A549 (cell line): Measurements from ENCODE around the gene MAMDC4. TPM values are rescaled to one million over a fixed set of nuclear protein-coding genes. Genes with fewer than 3 reads are reported as not detected.

Experiments used
- ATAC-seq, 2 experiments: fragments of 200-7000 bp in 1 of 2; fragments of >200 bp in 1 of 2; cut with Nextera tagmentation in 1 of 2; cut with Tn5 transposase in 1 of 2; 3 replicates each; pipeline versions ENCODE4 v1.8.0 to v1.9.1; 2018 to 2020; ENCODE audit warnings: mild to moderate bottlenecking in 1 of 2, moderate library complexity in 1 of 2
- CTCF ChIA-PET: fragments of 300-600 bp; sonication (Branson Sonifier 250); formaldehyde crosslinking; extraction: SDS; loops from one replicate; lab custom pipeline; 2021; ENCODE audit warnings: antibody characterized with exemption, inconsistent platforms; lab: Yijun Ruan, JAX
- POLR2A ChIA-PET: fragments of 350-600 bp; formaldehyde crosslinking; extraction: SDS; loops from one replicate; lab custom pipeline; 2021; ENCODE audit warnings: antibody characterized with exemption, inconsistent platforms; lab: Yijun Ruan, JAX
- DNase-seq, 2 experiments: peaks; one replicate each; pipeline versions ENCODE4 v3.0.0 to v3.0.0-alpha.2; 2011 to 2016; ENCODE audit warnings: low read depth in 1 of 2, low spot score in 1 of 2
- FAIRE-seq: peaks from 2 replicates; lab custom pipeline; 2011; peaks lifted over from hg19 to GRCh38; lab: Jason Lieb, UNC
- H3K27ac ChIP-seq, 2 experiments: fragments of >200 bp; sonication (Bioruptor Twin); formaldehyde crosslinking; 3 replicates each; pipeline ENCODE4 v1.5.1; 2016 to 2017
- H3K4me1 ChIP-seq: fragments of >200 bp; sonication (Bioruptor Twin); formaldehyde crosslinking; 3 replicates; pipeline ENCODE4 v1.6.1; 2016
- H3K4me2 ChIP-seq: fragments of >200 bp; sonication (Bioruptor Twin); formaldehyde crosslinking; 3 replicates; pipeline ENCODE4 v1.6.1; 2016
- H3K4me3 ChIP-seq: fragments of >200 bp; sonication (Bioruptor Twin); formaldehyde crosslinking; 3 replicates; pipeline ENCODE4 v1.5.1; 2016
- H3K9me3 ChIP-seq: fragments of >200 bp; sonication (Bioruptor Twin); formaldehyde crosslinking; 3 replicates; pipeline ENCODE4 v1.6.1; 2016
- BCL3 ChIP-seq: fragments of >200 bp; sonication (Bioruptor Twin); formaldehyde crosslinking; IDR thresholded peaks from 3 replicates; pipeline ENCODE4 v1.6.1; 2016
- BHLHE40 ChIP-seq: IDR thresholded peaks from 2 replicates; pipeline ENCODE4 v1.6.1; 2012; ENCODE audit warnings: low read depth, low read length, inconsistent platforms
- CEBPB ChIP-seq, 2 experiments: fragments of >200 bp in 1 of 2; sonication (Bioruptor Twin) in 1 of 2; formaldehyde crosslinking in 1 of 2; IDR thresholded peaks; 2 replicates each; pipeline ENCODE4 v1.6.1; 2012 to 2016
- CTCF ChIP-seq: fragments of >200 bp; sonication (Bioruptor Twin); formaldehyde crosslinking; IDR thresholded peaks from 3 replicates; pipeline ENCODE4 v1.5.1; 2016
- ESRRA ChIP-seq: fragments of 150-350 bp; IDR thresholded peaks from 2 replicates; pipeline ENCODE4 v1.6.1; 2014; ENCODE audit warnings: mild to moderate bottlenecking, low read length, borderline replicate concordance
- FOSL2 ChIP-seq, 2 experiments: fragments of 450-650 bp in 1 of 2; fragments of >200 bp in 1 of 2; sonication (Bioruptor Twin) in 1 of 2; formaldehyde crosslinking; IDR thresholded peaks; 2 replicates each; pipeline versions ENCODE4 v1.5.0 to v1.6.1; 2016 to 2020; ENCODE audit warnings: mild to moderate bottlenecking in 1 of 2, moderate library complexity in 1 of 2
- FOXS1 ChIP-seq: fragments of 250-450 bp; sonication (Bioruptor Pico); IDR thresholded peaks from 2 replicates; pipeline ENCODE4 v1.5.0; 2020; ENCODE audit warnings: mild to moderate bottlenecking, moderate library complexity
- HMGXB4 ChIP-seq: fragments of 250-450 bp; sonication (Bioruptor Pico); IDR thresholded peaks from 2 replicates; pipeline ENCODE4 v1.5.0; 2021; ENCODE audit warnings: mild to moderate bottlenecking, moderate library complexity, borderline replicate concordance
- JUN ChIP-seq, 2 experiments: fragments of >200 bp; sonication (Bioruptor Twin); formaldehyde crosslinking; IDR thresholded peaks; 2 replicates in 1 of 2; 3 replicates in 1 of 2; pipeline ENCODE4 v1.6.1; 2016 to 2017
- MAFK ChIP-seq: fragments of 450-650 bp; IDR thresholded peaks from 2 replicates; pipeline ENCODE4 v1.6.1; 2014; ENCODE audit not compliant: partially characterized antibody
- MAX ChIP-seq: IDR thresholded peaks from 2 replicates; pipeline ENCODE4 v1.6.1; 2012
- MAZ ChIP-seq: fragments of 150-350 bp; IDR thresholded peaks from 2 replicates; pipeline ENCODE4 v1.6.1; 2014; ENCODE audit warnings: antibody characterized with exemption, low read depth, low read length, borderline replicate concordance
- MYC ChIP-seq: IDR thresholded peaks from 2 replicates; pipeline ENCODE4 v1.6.1; 2012; ENCODE audit warnings: mild to moderate bottlenecking, inconsistent platforms, low read length, improper control_type of control experiment, borderline replicate concordance
- NFE2L2 ChIP-seq: fragments of 150-350 bp; conservative IDR thresholded peaks from 2 replicates; pipeline ENCODE4 v1.6.1; 2014; ENCODE audit warnings: low read length
- NPAS2 ChIP-seq: fragments of 250-450 bp; sonication (Bioruptor Pico); IDR thresholded peaks from 2 replicates; pipeline ENCODE4 v1.8.0; 2022; ENCODE audit warnings: mild to moderate bottlenecking, moderate library complexity, borderline replicate concordance
- PBX3 ChIP-seq: IDR thresholded peaks from 2 replicates; pipeline ENCODE4 v1.6.1; 2012
- POLR2A ChIP-seq: IDR thresholded peaks from 2 replicates; pipeline ENCODE4 v1.6.1; 2012; ENCODE audit warnings: mild to moderate bottlenecking, low read length
- POLR2AphosphoS2 ChIP-seq: conservative IDR thresholded peaks from 2 replicates; pipeline ENCODE4 v1.6.1; 2012; ENCODE audit warnings: low read length, improper control_type of control experiment, inconsistent platforms
- RAD21 ChIP-seq, 2 experiments: fragments of >200 bp in 1 of 2; sonication (Bioruptor Twin) in 1 of 2; formaldehyde crosslinking in 1 of 2; IDR thresholded peaks in 1 of 2; conservative IDR thresholded peaks in 1 of 2; 2 replicates in 1 of 2; 3 replicates in 1 of 2; pipeline ENCODE4 v1.6.1; 2012 to 2018; ENCODE audit warnings: inconsistent platforms in 1 of 2
- RARB ChIP-seq: fragments of 250-450 bp; sonication (Bioruptor Pico); IDR thresholded peaks from 2 replicates; pipeline ENCODE4 v1.8.0; 2021; ENCODE audit warnings: mild to moderate bottlenecking, moderate library complexity
- RFX5 ChIP-seq: fragments of 450-650 bp; IDR thresholded peaks from 2 replicates; pipeline ENCODE4 v1.7.1; 2014; ENCODE audit warnings: antibody characterized with exemption, mild to moderate bottlenecking, moderate library complexity
- RNF2 ChIP-seq: fragments of 200-600 bp; sonication (generic); IDR thresholded peaks from 2 replicates; pipeline ENCODE4 v1.6.1; 2016; ENCODE audit warnings: low read depth, mild to moderate bottlenecking, antibody characterized with exemption, moderate library complexity, borderline replicate concordance
- TFCP2L1 ChIP-seq: fragments of 250-450 bp; sonication (Bioruptor Pico); IDR thresholded peaks from 2 replicates; pipeline ENCODE4 v1.5.0; 2021; ENCODE audit warnings: mild to moderate bottlenecking
- TP53 ChIP-seq: fragments of 250-450 bp; sonication (Bioruptor Pico); IDR thresholded peaks from 2 replicates; pipeline ENCODE4 v1.5.0; 2021; ENCODE audit warnings: mild to moderate bottlenecking, moderate library complexity
- ZFP36 ChIP-seq: fragments of 450-650 bp; IDR thresholded peaks from 2 replicates; pipeline ENCODE4 v1.6.1; 2014; ENCODE audit warnings: borderline replicate concordance; ENCODE audit not compliant: partially characterized antibody
- WGBS: methylation state at CpG from one replicate; pipeline ENCODE4 v1.1.6; 2017; ENCODE audit errors: missing lambda C conversion rate; 5-methylcytosine and 5-hydroxymethylcytosine counted together
- polyA plus RNA-seq, 4 experiments: library from polyadenylated mRNA; depleted of rRNA in 3 of 4; stranded (reverse); fragments of >200 nt; fragmentation: RNase III in 1 of 4; extraction: RNeasy Plus Mini Kit Qiagen cat#74134 plus additional on column Dnase treatment in 1 of 4; gene quantifications; 2 replicates in 3 of 4; 3 replicates in 1 of 4; pipeline ENCODE4 v1.2.3, GENCODE V29; 2011 to 2017

The MAMDC4 gene
- polyA plus RNA-seq, 2 of the 4 experiments (the other 2 are of a cell fraction): 1.3 to 7.3 TPM

GRCh38 chr9:136835932-136836904 lies 15.9 kb upstream of the MAMDC4 start:
- no peak for TF ChIP-seq TFCP2L1 (CRISPR knock-in tag)
- TF ChIP-seq FOXS1 (CRISPR knock-in tag): no peak
- no peak for TF ChIP-seq HMGXB4 (CRISPR knock-in tag)
- no peak for TF ChIP-seq POLR2A
- no peak for TF ChIP-seq RARB (CRISPR knock-in tag)
- TF ChIP-seq FOSL2 (IDR thresholded peaks at IDR 0.05): no peak
- no peak for TF ChIP-seq FOSL2 (CRISPR knock-in tag; IDR thresholded peaks at IDR 0.05)
- no peak for TF ChIP-seq MAFK
- TF ChIP-seq TP53: no peak
- no peak for TF ChIP-seq PBX3
- TF ChIP-seq RAD21 (conservative IDR thresholded peaks at IDR 0.05 in 1 of 2, IDR thresholded peaks at IDR 0.05 in 1 of 2): no peak
- no peak for TF ChIP-seq CTCF
- TF ChIP-seq RFX5: no peak
- TF ChIP-seq BHLHE40: no peak
- TF ChIP-seq NFE2L2: no peak
- no peak for TF ChIP-seq RNF2
- no peak for TF ChIP-seq MAX
- CTCF ChIA-PET: interaction anchor here (1.0 to 8.1 kb wide), 12 partner anchors 7 to 210 kb away, joined by 3 to 72 read pairs (median 4); partner anchors contain the start of genes AJM1, NPDC1 and RABL6
- ATAC-seq: no peak

GRCh38 chr9:136837146-136837855 lies 14.8 kb upstream of the MAMDC4 start:
- no peak overlapping the region for H3K4me2 ChIP-seq
- ATAC-seq (no peak), DNase-seq (no peak), FAIRE-seq (no peak)
- 91% methylated on average over 14 of the region's 27 CpGs for WGBS
- H3K4me1 ChIP-seq: peaks cover 42% of the 10 kb centered on the region
- ChIA-PET POLR2A (no interaction called here), CTCF (interaction anchor here (1.5 to 2.2 kb wide), 4 partner anchors 22 to 198 kb away, joined by 4 to 10 read pairs (median 4); no protein-coding TSS in a partner anchor)
- no peaks in the 10 kb centered on the region for H3K9me3 ChIP-seq
- no peak overlapping the region for H3K4me3 ChIP-seq
- no peak overlapping the region for H3K27ac ChIP-seq
- TF ChIP-seq MAZ: no peak
- TF ChIP-seq MYC: no peak
- TF ChIP-seq ESRRA: no peak
- no peak for TF ChIP-seq POLR2AphosphoS2
- TF ChIP-seq PBX3: no peak
- TF ChIP-seq JUN (IDR thresholded peaks at IDR 0.05): no peak
- no peak for TF ChIP-seq ZFP36
- TF ChIP-seq TFCP2L1 (CRISPR knock-in tag): no peak
- TF ChIP-seq CEBPB (IDR thresholded peaks at IDR 0.05): no peak
- TF ChIP-seq BCL3: no peak
- TF ChIP-seq NPAS2 (CRISPR knock-in tag): no peak

More at GRCh38 chr9:136835932-136836904, 15.9 kb upstream of the MAMDC4 start:
- DNase-seq (no peak), FAIRE-seq (no peak)
- H3K4me2 ChIP-seq: no peak overlapping the region
- H3K4me1 ChIP-seq: peaks cover 32% of the 10 kb centered on the region
- WGBS: 95% methylated on average over 13 of the region's 21 CpGs
- POLR2A ChIA-PET: interaction anchor here (1.0 to 1.1 kb wide), 2 partner anchors 29 to 67 kb away, joined by 5 read pairs; partner anchors contain the start of gene RABL6
- no peak overlapping the region for H3K4me3 ChIP-seq
- H3K27ac ChIP-seq: no peak overlapping the region
- no peaks in the 10 kb centered on the region for H3K9me3 ChIP-seq
